Measurements from ENCODE around the gene OSBPL6. TPM values are rescaled to one million over a fixed set of nuclear protein-coding genes. Genes with fewer than 3 reads are reported as not detected.

The OSBPL6 gene
- total and polyA plus RNA-seq, 9 of the 15 experiments (the other 6 are each of a cell fraction or from before 2014, with no cell fraction given): 3.4 to 12.7 (median 9.3) TPM

GRCh38 chr2:178152542-178152941 lies 41.8 kb upstream of the OSBPL6 start:
- Histone ChIP-seq H2AFZ (ENCODE audit: low read depth, low read length) (0 out of 2 replicates have a peak overlapping the region, but pooled peaks have one; percentile 20), H3K36me3 (ENCODE audit: control insufficient read depth, insufficient read depth, low read length) (no peaks in the 10 kb centered on the region), H3K4me3 (no peak overlapping the region), H3K9ac (ENCODE audit: insufficient read depth in 1 of 2, low read depth in 2 of 2, low read length in 2 of 2) (no peak overlapping the region), H3K9me3 (replicated peaks; ENCODE audit: control insufficient read depth, insufficient read depth, low read depth, low read length) (no peaks in the 10 kb centered on the region), H3K27ac (ENCODE audit: extremely low read depth, low read depth, low read length) (no peak overlapping the region), H4K20me1 (replicated peaks; ENCODE audit: control insufficient read depth, insufficient read depth, low read length) (no peaks in the 10 kb centered on the region), H3K4me1 (replicated peaks in 1 of 2; ENCODE audit: control insufficient read depth in 2 of 2, insufficient read depth in 2 of 2, low read length in 2 of 2) (no peaks in the 10 kb centered on the region), H3K79me2 (ENCODE audit: control insufficient read depth, insufficient read depth, low read length) (no peaks in the 10 kb centered on the region), H3K4me2 (ENCODE audit: insufficient read depth, low read length) (no peak overlapping the region), H3K9me1 (ENCODE audit: control insufficient read depth, insufficient read depth, low read length) (no peaks in the 10 kb centered on the region), H3K27me3 (ENCODE audit: control insufficient read depth in 2 of 2, insufficient read depth in 2 of 2, low read length in 2 of 2) (peaks cover 2 to 4% of the 10 kb centered on the region in 2 experiments; a peak in 1 of 5 replicates)
- BruUV-seq (replicated peaks): no TSS peak
- ATAC-seq: no peak
- WGBS (ENCODE audit: insufficient coverage, low coverage, missing lambda C conversion rate): 11% methylated on average over 4 of the region's 4 CpGs
- CTCF ChIA-PET (ENCODE audit: low intra/inter-chr PET ratio): no interaction called here
- POLR2A ChIA-PET: no interaction called here
- TF ChIP-seq JUN (IDR thresholded peaks at IDR 0.05; ENCODE audit: borderline replicate concordance, low read depth, low read length) (no peak), JUN (CRISPR knock-in tag; IDR thresholded peaks at IDR 0.05; ENCODE audit: borderline replicate concordance) (no peak), CEBPG (CRISPR knock-in tag; IDR thresholded peaks at IDR 0.05) (no peak), CEBPG (tag; conservative IDR thresholded peaks at IDR 0.05 in 1 of 2, IDR thresholded peaks at IDR 0.05 in 1 of 2) (peak in 1 of 2 experiments; percentile 12; a peak in 1 of 4 replicates)
- in situ Hi-C loops (cut with MboI): no loop called here
- intact Hi-C loops (cut with micrococcal nuclease): no loop called here
- no peak for DNase-seq (ENCODE audit: extremely low read depth in 1 of 4, low spot score in 3 of 4)
- FAIRE-seq: no peak

- no peaks in the 10 kb centered on the region for H4K20me1 ChIP-seq (replicated peaks; ENCODE audit: control insufficient read depth, insufficient read depth, low read length)
- H3K9ac ChIP-seq (ENCODE audit: insufficient read depth in 1 of 2, low read depth in 2 of 2, low read length in 2 of 2): no peak overlapping the region
- ChIA-PET CTCF (ENCODE audit: low intra/inter-chr PET ratio) (no interaction called here), POLR2A (no interaction called here)
- no peaks in the 10 kb centered on the region for H3K79me2 ChIP-seq (ENCODE audit: control insufficient read depth, insufficient read depth, low read length)
- H3K9me3 ChIP-seq (replicated peaks; ENCODE audit: control insufficient read depth, insufficient read depth, low read depth, low read length): no peaks in the 10 kb centered on the region
- H3K36me3 ChIP-seq (ENCODE audit: control insufficient read depth, insufficient read depth, low read length): no peaks in the 10 kb centered on the region
- intact Hi-C loops (cut with micrococcal nuclease) (no loop called here), in situ Hi-C loops (cut with MboI) (no loop called here)
- ATAC-seq (no peak), DNase-seq (ENCODE audit: extremely low read depth in 1 of 4, low spot score in 3 of 4) (no peak), FAIRE-seq (no peak)
- WGBS (ENCODE audit: insufficient coverage, low coverage, missing lambda C conversion rate): 9% methylated on average over 1 of the region's 1 CpG
- peaks cover 2 to 4% of the 10 kb centered on the region in 2 experiments; a peak in 1 of 5 replicates for H3K27me3 ChIP-seq (ENCODE audit: control insufficient read depth in 2 of 2, insufficient read depth in 2 of 2, low read length in 2 of 2)
- no peak overlapping the region for H2AFZ ChIP-seq (ENCODE audit: low read depth, low read length)
- BruUV-seq (replicated peaks): no TSS peak
- H3K4me2 ChIP-seq (ENCODE audit: insufficient read depth, low read length): no peak overlapping the region
- H3K4me1 ChIP-seq (replicated peaks in 1 of 2; ENCODE audit: control insufficient read depth in 2 of 2, insufficient read depth in 2 of 2, low read length in 2 of 2): no peaks in the 10 kb centered on the region
- no peaks in the 10 kb centered on the region for H3K9me1 ChIP-seq (ENCODE audit: control insufficient read depth, insufficient read depth, low read length)
- H3K27ac ChIP-seq (ENCODE audit: extremely low read depth, low read depth, low read length): no peak overlapping the region
- no peak overlapping the region for H3K4me3 ChIP-seq
- TF ChIP-seq NFIX (CRISPR knock-in tag; IDR thresholded peaks at IDR 0.05; ENCODE audit: low read depth) (no peak), HNRNPLL (IDR thresholded peaks at IDR 0.05; ENCODE audit: low read depth, low read length, poor library complexity, severe bottlenecking) (no peak), SMAD2 (IDR thresholded peaks at IDR 0.05; ENCODE audit: low read depth, low read length) (no peak), ZSCAN32 (CRISPR knock-in tag; IDR thresholded peaks at IDR 0.05) (no peak)
Observed at GRCh38 chr2:178152977-178153376, 41.3 kb upstream of the OSBPL6 start.
